B cell (primary cell): Measurements from ENCODE around the gene MPZL1.

Experiments used
- CTCF ChIP-seq: fragments of 200-600 bp; IDR thresholded peaks from one replicate; pipeline ENCODE4 v1.8.0; 2022; ENCODE audit warnings: antibody characterized with exemption, mild to moderate bottlenecking
- EZH2 ChIP-seq: IDR thresholded peaks from 2 replicates; pipeline ENCODE4 v1.6.1; 2012; ENCODE audit warnings: borderline replicate concordance, low read depth, mild to moderate bottlenecking, moderate library complexity, low read length; ENCODE audit not compliant: insufficient read depth, poor library complexity, severe bottlenecking

GRCh38 chr1:167837326-167837725 lies 115.5 kb downstream of the MPZL1 start:
- no peak for TF ChIP-seq CTCF
- no peak for TF ChIP-seq EZH2
